T-helper 9 cell (primary cell): ENCODE results near the gene PRDM16.

Source experiments
- DNase-seq: peaks from one replicate; pipeline ENCODE4 v3.0.0-alpha.2; 2020
- total RNA-seq, 2 donors: gene quantifications; one replicate each; lab custom pipeline; 2026; lab: John Stamatoyannopoulos, UW

The PRDM16 gene
- 0 to 0.14 reads per million in 2 donors for total RNA-seq

GRCh38 chr1:3068564-3069431 is at the start of gene PRDM16:
Gene PRDM16 (plus strand): TSS chr1:3069203. CDS start chr1:3069260, 57 bp downstream.
- DNase-seq, result no peak

DNA sequence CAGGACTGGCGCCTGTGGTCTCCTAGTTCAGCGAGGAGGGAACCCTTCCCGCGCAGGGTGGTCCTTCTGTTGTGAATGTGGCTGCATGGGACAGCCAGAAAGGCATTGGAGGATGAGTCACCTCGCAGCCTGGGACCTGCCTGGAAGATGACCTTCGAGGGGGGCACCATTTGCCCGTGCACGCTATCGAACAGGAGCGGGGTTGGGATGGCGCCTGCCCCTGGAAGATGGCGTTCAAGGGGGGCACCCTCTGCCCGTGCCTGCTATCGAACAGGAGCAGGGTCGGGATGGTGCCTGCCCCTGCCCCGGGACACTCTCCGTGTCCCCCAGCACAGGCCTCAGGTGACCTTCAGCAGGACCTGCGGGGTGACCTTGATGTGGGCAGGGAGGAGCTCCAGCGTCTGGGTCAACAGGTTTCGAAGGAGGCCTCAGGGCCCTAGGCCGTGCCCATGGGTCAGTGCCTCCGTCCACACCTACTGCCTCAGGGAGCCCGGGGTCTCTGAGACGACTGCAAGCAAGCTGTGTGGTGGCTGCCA is 49.4 kb upstream of the PRDM16 start:
- DNase-seq, result no peak

DNA sequence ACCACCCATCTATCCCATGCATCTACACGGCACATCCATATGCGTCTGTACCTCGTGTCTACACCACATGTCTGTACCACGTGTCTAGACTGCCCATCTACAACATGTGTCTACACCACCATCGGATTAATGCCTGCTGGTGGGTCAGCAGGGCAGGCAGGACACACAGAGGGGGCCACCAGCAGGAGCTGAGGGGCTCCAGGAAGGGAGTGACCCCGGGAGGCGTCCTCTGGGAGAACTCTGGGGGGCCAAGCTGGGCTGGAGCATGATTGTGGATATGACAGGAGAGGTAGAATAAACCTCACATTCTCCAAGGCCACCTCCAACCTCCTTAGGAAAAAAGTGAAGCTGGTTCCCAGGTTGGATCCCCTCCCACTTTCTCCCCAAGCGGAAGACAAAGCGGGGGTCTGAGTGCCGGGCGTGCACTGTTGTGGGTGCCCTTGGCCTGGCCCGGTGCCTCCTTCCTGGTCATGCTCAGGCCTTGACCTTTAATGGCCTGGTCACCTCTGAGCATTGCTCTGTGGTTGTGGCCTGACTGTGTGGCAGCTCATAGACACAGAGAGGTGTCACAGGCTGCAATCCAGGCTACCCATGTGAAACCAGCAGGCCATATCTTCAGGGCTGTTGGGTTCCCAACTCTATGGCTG is 48.6 kb upstream of the PRDM16 start:
- DNase-seq, result no peak

DNA sequence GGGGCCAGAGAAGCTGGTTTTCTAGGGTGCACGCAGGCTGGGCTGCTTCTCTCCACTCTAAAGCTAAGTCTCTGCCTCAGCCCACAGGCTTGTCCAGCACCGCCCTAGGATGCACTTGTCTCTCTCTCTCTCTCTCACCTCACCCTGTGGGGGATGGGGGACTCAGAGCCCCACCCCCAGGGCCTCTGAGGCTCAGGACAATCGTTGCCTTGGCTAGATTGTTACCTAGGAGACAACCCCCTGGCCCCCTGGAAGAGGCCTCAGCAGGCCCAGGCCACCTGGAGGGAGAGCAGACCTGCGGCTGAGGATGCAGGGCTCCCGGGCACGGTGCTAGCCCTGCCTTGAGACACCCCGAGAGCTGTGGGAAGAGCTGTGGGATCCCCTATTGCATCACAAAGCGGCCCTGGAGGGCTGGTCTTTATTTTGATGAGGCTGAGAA is 47.8 kb upstream of the PRDM16 start, which contains the start of gene ACTRT2:
ACTRT2 (plus strand) TSS at position 235 of the 439 bp plus-strand sequence. CDS start 220 bp downstream, outside the sequence.
- DNase-seq, result no peak

- no peak for DNase-seq
Measured at GRCh38 chr1:3021801-3022401, 47.1 kb upstream of the PRDM16 start.

- no peak for DNase-seq
Measured at GRCh38 chr1:3022511-3022973, 46.5 kb upstream of the PRDM16 start.

DNA sequence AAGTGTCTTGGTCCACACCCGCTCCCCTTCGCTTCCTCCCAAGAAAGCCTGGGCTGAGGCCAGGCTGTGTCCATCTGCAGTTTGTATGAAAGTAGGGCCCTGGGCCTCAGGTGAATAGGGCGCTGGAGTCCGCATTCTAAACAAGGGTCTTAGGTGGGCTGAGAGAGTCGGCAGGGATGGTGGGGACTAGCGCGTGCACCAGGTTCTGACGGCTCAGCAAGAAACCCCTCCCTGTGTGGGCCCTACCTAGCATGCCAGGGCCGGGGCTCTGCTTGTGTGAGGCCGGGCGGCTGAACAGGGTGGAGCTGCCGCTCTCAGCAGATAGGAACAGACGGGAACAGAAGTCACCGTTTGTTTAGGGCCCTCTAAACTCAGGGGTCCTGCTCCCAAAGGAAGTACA is 46.0 kb upstream of the PRDM16 start:
- DNase-seq, result no peak

- no peak for DNase-seq
Measured at GRCh38 chr1:3024019-3024418, 45.0 kb upstream of the PRDM16 start.

DNA sequence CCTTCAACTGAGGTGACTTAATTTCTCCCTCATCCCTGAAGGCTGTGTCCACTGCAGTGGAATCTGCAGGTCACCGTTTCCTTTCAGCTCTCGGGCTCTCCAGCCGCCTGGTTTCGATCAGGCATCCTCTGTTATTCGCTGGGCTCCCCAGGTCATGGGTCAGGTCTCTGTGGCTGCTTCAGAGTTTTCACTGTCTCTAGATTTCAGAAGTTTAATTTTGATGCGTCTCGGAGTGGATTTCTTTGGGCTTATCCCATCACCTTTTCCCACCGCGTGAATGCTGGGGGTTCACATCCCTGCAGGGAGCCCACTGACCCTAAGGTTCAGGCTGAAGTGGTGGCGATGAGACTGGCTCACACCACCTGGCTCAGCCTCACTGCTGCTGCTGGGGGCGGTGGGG is 44.4 kb upstream of the PRDM16 start:
- no peak for DNase-seq

- DNase-seq, result no peak
Measured at GRCh38 chr1:3026124-3026523, 42.9 kb upstream of the PRDM16 start.

DNA sequence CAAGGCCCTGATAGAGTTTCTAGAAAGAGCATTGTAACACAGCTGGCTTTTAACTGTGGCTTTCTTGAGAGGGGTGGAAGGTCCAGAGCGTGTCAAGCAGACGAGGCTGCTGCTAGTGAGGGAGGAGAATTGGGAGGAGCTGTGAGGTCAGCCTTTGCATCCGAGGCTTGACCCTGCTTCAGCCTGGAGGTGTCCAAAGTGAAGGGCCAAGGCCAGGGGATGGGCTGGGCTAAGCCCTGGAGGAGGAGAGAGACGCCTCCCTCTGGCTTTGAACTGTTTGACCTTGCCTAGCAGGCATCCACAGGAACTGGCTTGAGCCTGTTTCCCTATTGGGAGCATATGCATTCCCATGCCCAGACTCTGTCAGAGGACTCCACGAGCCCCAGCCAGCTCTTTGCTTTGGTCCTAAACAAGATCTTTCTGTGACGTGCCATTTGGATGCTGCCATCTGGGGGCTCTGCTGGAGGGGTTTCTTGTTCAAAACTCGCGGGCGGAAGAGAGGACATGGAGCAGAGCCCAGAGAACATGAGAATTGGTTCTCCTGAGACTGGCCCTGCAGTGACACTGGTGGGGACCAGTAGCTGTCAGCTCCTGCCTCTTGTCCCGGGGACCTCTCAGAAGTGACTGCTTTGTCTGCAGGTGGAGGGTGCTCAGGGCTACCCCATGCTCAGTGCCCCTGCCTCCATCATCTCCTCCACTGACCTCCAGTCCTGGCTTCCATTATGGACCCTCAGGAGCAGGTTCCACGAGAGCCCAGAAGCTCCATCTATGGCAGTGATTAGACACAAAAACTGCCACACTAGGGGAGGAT is 42.2 kb upstream of the PRDM16 start:
- DNase-seq, result no peak

- no peak for DNase-seq
Measured at GRCh38 chr1:3027611-3028371, 41.2 kb upstream of the PRDM16 start.

- DNase-seq, result no peak
Measured at GRCh38 chr1:3028531-3029282, 40.3 kb upstream of the PRDM16 start.

GRCh38 chr1:3029481-3029961 is 39.5 kb upstream of the PRDM16 start:
- DNase-seq, result no peak

DNA sequence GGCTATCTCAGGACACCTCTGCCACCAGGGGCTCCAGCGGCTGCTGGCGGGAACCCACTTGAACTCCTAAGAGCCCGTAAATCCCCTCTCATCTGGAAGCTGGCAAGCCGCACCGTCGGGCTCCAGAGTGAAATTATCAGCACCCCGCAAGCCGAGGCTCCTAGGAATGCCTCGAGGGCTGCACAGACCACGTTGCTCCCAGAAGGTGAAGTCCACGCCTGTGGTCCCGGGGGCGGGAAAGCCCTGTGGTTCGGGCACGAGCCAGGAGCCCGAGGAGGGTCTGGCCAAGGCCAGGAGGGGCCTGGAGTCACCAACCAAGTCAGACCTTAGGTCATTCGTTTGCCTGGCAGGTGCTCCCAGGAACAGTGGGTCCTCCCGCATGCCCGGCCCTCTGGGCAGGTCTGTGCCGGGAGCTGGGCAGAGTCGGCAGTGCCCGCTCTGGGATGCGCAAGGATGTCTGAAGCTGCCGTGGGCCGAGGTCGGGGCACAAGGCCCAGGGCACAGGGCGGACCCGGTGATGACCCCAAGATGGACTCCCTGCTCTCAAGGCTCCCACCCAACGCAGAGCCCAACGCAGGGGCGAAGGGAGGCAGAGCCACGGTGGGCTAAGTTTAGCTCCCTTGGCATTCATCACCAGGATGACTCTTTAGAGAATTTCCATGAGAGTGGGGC is 38.9 kb upstream of the PRDM16 start:
- no peak for DNase-seq

DNA sequence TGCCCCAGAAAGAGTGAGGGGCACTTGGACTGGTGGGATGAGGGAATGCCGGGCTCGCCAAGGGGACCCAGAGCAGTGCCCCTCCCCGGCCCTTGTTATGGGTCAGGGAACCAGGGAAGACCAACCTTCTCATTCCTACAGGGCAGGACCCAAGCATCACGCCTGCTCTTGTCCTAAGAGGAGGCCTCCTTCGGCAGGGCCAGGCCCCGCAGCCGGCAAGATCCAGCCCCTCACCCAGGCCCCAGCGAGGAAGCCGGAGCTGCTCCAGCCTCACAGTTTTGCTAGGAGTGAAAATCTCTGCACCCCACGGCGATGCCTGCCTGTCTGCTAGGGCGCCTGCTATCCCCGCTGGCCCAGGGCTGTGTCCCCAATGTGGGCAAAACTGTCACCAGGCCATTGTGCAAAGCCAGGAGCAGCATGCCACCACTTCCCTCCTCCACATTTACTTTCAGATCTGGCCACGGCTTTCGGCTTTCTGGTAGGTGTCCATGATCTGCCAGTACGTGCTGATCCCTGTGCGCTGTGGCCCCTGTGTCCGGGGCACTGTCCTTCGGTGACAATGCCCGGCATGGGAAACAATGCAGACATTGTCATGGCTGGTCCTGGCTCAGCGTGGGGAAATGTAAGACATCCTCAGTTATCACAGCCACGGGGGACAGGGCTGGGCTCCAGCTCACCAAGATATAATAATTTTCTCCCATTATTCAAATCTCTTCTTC is 38.2 kb upstream of the PRDM16 start:
- DNase-seq, result no peak

- DNase-seq, result no peak
Measured at GRCh38 chr1:3031401-3032221, 37.4 kb upstream of the PRDM16 start.

GRCh38 chr1:3032371-3033039 is 36.5 kb upstream of the PRDM16 start:
- DNase-seq, result no peak
